Liver (tissue), 9 donors: ENCODE data around the gene CLN5. TPM values are rescaled to one million over a fixed set of nuclear protein-coding genes. Genes with fewer than 3 reads are reported as not detected.

Source experiments
- DNase-seq: peaks from one replicate; pipeline ENCODE4 v3.0.0-alpha.2; 2017; ENCODE audit warnings: low spot score
- H3K27ac ChIP-seq, 2 donors: one replicate each; pipeline ENCODE4 v1.7.0; 2013; ENCODE audit warnings: inconsistent platforms in 2 of 2, low read length in 2 of 2, control low read depth in 1 of 2, low read depth in 1 of 2, mild to moderate bottlenecking in 1 of 2
- H3K27me3 ChIP-seq, 4 donors: one replicate each; pipeline versions ENCODE4 v1.6.1 to v1.7.0; 2013; ENCODE audit warnings: low read length in 3 of 4, inconsistent platforms in 1 of 4, mild to moderate bottlenecking in 1 of 4, moderate library complexity in 1 of 4; ENCODE audit not compliant: control insufficient read depth in 4 of 4, insufficient read depth in 4 of 4
- H3K36me3 ChIP-seq, 4 donors: one replicate each; pipeline versions ENCODE4 v1.6.1 to v1.7.0; 2013; ENCODE audit warnings: low read length in 3 of 4, mild to moderate bottlenecking in 3 of 4, low read depth in 1 of 4, moderate library complexity in 1 of 4; ENCODE audit not compliant: control insufficient read depth in 4 of 4, insufficient read depth in 3 of 4
- H3K4me1 ChIP-seq, 4 donors: one replicate each; pipeline versions ENCODE4 v1.6.1 to v1.7.0; 2013; ENCODE audit warnings: low read length in 3 of 4, mild to moderate bottlenecking in 3 of 4, moderate library complexity in 1 of 4; ENCODE audit not compliant: control insufficient read depth in 4 of 4, insufficient read depth in 4 of 4
- H3K4me3 ChIP-seq, 3 donors: one replicate each; pipeline versions ENCODE4 v1.6.1 to v1.7.0; 2013; ENCODE audit warnings: low read length in 3 of 3, control low read depth in 1 of 3, low read depth in 1 of 3, mild to moderate bottlenecking in 1 of 3
- H3K9ac ChIP-seq, 2 donors: one replicate each; pipeline ENCODE4 v1.7.0; 2013; ENCODE audit warnings: low read length in 2 of 2, mild to moderate bottlenecking in 2 of 2, moderate library complexity in 2 of 2, control low read depth in 1 of 2, low read depth in 1 of 2
- H3K9me3 ChIP-seq, 4 donors: one replicate each; pipeline versions ENCODE4 v1.6.1 to v1.7.0; 2013; ENCODE audit warnings: low read length in 3 of 4; ENCODE audit not compliant: control insufficient read depth in 4 of 4
- ATF3 ChIP-seq: IDR thresholded peaks from 2 replicates; pipeline ENCODE4 v1.6.1; 2016; ENCODE audit warnings: antibody characterized with exemption
- CTCF ChIP-seq: fragments of 150-350 bp; IDR thresholded peaks from 2 replicates; pipeline ENCODE4 v1.5.1; 2017; ENCODE audit warnings: improper control_type of control experiment, low read depth, low read length; ENCODE audit not compliant: missing input control
- FOXA1 ChIP-seq: IDR thresholded peaks from 2 replicates; pipeline ENCODE4 v1.6.1; 2016; ENCODE audit warnings: antibody characterized with exemption
- GABPA ChIP-seq, 2 donors: IDR thresholded peaks in 1 of 2; conservative IDR thresholded peaks in 1 of 2; 2 replicates each; pipeline ENCODE4 v1.6.1; 2016; ENCODE audit warnings: antibody characterized with exemption in 2 of 2, mild to moderate bottlenecking in 1 of 2, moderate library complexity in 1 of 2
- HNF4G ChIP-seq: IDR thresholded peaks from 2 replicates; pipeline ENCODE4 v1.6.1; 2016; ENCODE audit warnings: antibody characterized with exemption
- MAX ChIP-seq: IDR thresholded peaks from 2 replicates; pipeline ENCODE4 v1.6.1; 2016; ENCODE audit warnings: antibody characterized with exemption
- RAD21 ChIP-seq, 2 donors: IDR thresholded peaks; 2 replicates each; pipeline ENCODE4 v1.6.1; 2016; ENCODE audit warnings: antibody characterized with exemption in 2 of 2, mild to moderate bottlenecking in 2 of 2
- REST ChIP-seq: IDR thresholded peaks from 2 replicates; pipeline ENCODE4 v1.6.1; 2016; ENCODE audit warnings: antibody characterized with exemption, mild to moderate bottlenecking
- RXRA ChIP-seq, 2 donors: IDR thresholded peaks; 2 replicates each; pipeline ENCODE4 v1.6.1; 2017 to 2018; ENCODE audit warnings: antibody characterized with exemption in 2 of 2, mild to moderate bottlenecking in 1 of 2
- SP1 ChIP-seq: IDR thresholded peaks from 2 replicates; pipeline ENCODE4 v1.6.1; 2018; ENCODE audit warnings: antibody characterized with exemption, mild to moderate bottlenecking
- YY1 ChIP-seq: IDR thresholded peaks from 2 replicates; pipeline ENCODE4 v1.6.1; 2016; ENCODE audit warnings: antibody characterized with exemption, mild to moderate bottlenecking
- WGBS: extraction: QIAGEN DNeasy Blood & Tissue Kit; methylation state at CpG from one replicate; pipeline ENCODE4 v1.1.7; 2013; 5-methylcytosine and 5-hydroxymethylcytosine counted together
- polyA plus RNA-seq, 2 donors: library from polyadenylated mRNA; stranded (reverse) in 1 of 2; unstranded in 1 of 2; fragments of 200-250 nt in 1 of 2; fragments of >200 nt in 1 of 2; fragmentation: Nextera tagmentation in 1 of 2; extraction: Ambion mirVana in 1 of 2; gene quantifications; one replicate each; pipeline versions ENCODE4 v1.2.1 to v1.2.3, GENCODE V29; 2013 to 2015
- total RNA-seq, 2 donors: library from RNA; depleted of rRNA; stranded (reverse); fragments of >200 nt; gene quantifications; one replicate each; pipeline ENCODE4 v1.2.3, GENCODE V29; 2014
- donor health status: healthy.
- donor health status: healthy.
- donor health status: healthy.
- donor health status: healthy.
- donor health status: healthy.

The CLN5 gene
- total and polyA plus RNA-seq, 4 donors: 11.6 to 18.2 (median 14.8) TPM

- peak; percentile 87 for DNase-seq
- Histone ChIP-seq H3K27ac (peak overlapping the region; percentile 97 to 98), H3K9me3 (no peaks in the 10 kb centered on the region), H3K36me3 (peaks cover 0 to 2% (median under 1%) of the 10 kb centered on the region in 4 donors), H3K27me3 (no peaks in the 10 kb centered on the region), H3K9ac (peak overlapping the region; percentile 49 to 59), H3K4me3 (peak overlapping the region; percentile 82 to 95 (median 90)), H3K4me1 (peaks cover 3 to 32% (median 20%) of the 10 kb centered on the region in 4 donors)
- WGBS: 1% methylated on average over 62 of the region's 62 CpGs
- TF ChIP-seq CTCF (no peak), REST (peak; percentile 21), RAD21 (IDR thresholded peaks at IDR 0.05) (peak in 1 of 2 donors; percentile 36), RXRA (IDR thresholded peaks at IDR 0.05) (peak in 1 of 2 donors; percentile 5), SP1 (no peak), GABPA (IDR thresholded peaks at IDR 0.05 in 1 of 2, conservative IDR thresholded peaks at IDR 0.05 in 1 of 2) (no peak), HNF4G (no peak), ATF3 (no peak), MAX (no peak), FOXA1 (no peak)
Observed at GRCh38 chr13:77026255-77026860, 34.5 kb downstream of the CLN5 start.

- Histone ChIP-seq H3K9ac (peak within 1 kb of the TSS; percentile 59 to 87), H3K27me3 (no peaks in the 10 kb centered on the region), H3K9me3 (no peaks in the 10 kb centered on the region), H3K4me3 (peak within 1 kb of the TSS; percentile 82 to 95 (median 90)), H3K4me1 (peaks cover 3 to 32% (median 17%) of the 10 kb centered on the region in 4 donors), H3K36me3 (peaks cover 0 to 2% (median 0%) of the 10 kb centered on the region in 4 donors), H3K27ac (peak within 1 kb of the TSS; percentile 97 to 98)
- DNase-seq: peak; percentile 94
- TF ChIP-seq SP1 (peak; percentile 34), RXRA (IDR thresholded peaks at IDR 0.05) (no peak), YY1 (peak; percentile 94)
- WGBS: under 1% methylated on average over 74 of the region's 74 CpGs
Observed at GRCh38 chr13:77026861-77027621, 35.2 kb downstream of the CLN5 start, which contains the start of gene FBXL3. TSS of gene FBXL3 (minus strand) at chr13:77027159. CDS start at chr13:77021860, 5,299 bp downstream.
